Measurements from ENCODE around the gene SLC24A3. TPM values are rescaled to one million over a fixed set of nuclear protein-coding genes. Genes with fewer than 3 reads are reported as not detected.

SLC24A3 gene
- total and polyA plus RNA-seq, 11 donors: 0.26 to 3.9 (median 0.77) TPM

- Histone ChIP-seq H3K36me3 (no peaks in the 10 kb centered on the region), H3K4me1 (no peaks in the 10 kb centered on the region), H3K9me3 (peaks cover 0 to 6% (median 0%) of the 10 kb centered on the region in 12 donors), H3K4me3 (no peak overlapping the region), H3K27me3 (peaks cover 0 to 7% (median 0%) of the 10 kb centered on the region in 9 donors), H3K27ac (no peak overlapping the region)
- 40 to 46% (median 43%) methylated on average over 2 of the region's 2 CpGs for WGBS, 4 donors
- intact Hi-C loops (cut with DNase I): loop anchor here in 1 of 10 donors (10.0 kb wide), 1 partner anchor 277 kb away; no protein-coding TSS in a partner anchor
- DNase-seq (no peak), ATAC-seq (no peak)
- no peak for TF ChIP-seq POLR2A (IDR thresholded peaks at IDR 0.05)
- TF ChIP-seq, protein P1, sequence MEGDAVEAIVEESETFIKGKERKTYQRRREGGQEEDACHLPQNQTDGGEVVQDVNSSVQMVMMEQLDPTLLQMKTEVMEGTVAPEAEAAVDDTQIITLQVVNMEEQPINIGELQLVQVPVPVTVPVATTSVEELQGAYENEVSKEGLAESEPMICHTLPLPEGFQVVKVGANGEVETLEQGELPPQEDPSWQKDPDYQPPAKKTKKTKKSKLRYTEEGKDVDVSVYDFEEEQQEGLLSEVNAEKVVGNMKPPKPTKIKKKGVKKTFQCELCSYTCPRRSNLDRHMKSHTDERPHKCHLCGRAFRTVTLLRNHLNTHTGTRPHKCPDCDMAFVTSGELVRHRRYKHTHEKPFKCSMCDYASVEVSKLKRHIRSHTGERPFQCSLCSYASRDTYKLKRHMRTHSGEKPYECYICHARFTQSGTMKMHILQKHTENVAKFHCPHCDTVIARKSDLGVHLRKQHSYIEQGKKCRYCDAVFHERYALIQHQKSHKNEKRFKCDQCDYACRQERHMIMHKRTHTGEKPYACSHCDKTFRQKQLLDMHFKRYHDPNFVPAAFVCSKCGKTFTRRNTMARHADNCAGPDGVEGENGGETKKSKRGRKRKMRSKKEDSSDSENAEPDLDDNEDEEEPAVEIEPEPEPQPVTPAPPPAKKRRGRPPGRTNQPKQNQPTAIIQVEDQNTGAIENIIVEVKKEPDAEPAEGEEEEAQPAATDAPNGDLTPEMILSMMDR (IDR thresholded peaks at IDR 0.05): no peak
Observed at GRCh38 chr20:19181552-19181951, 30.9 kb upstream of the SLC24A3 start.

- H3K9me3 ChIP-seq: peaks cover 0 to 6% (median 0%) of the 10 kb centered on the region in 12 donors
- TF ChIP-seq, protein P1 (IDR thresholded peaks at IDR 0.05): peak in 1 of 12 donors; percentile 4
- no peak for TF ChIP-seq POLR2A (IDR thresholded peaks at IDR 0.05)
- H3K4me3 ChIP-seq: no peak overlapping the region
- no peak overlapping the region for H3K27ac ChIP-seq
- DNase-seq (no peak), ATAC-seq (no peak)
- no peaks in the 10 kb centered on the region for H3K27me3 ChIP-seq
- H3K36me3 ChIP-seq: no peaks in the 10 kb centered on the region
- no peaks in the 10 kb centered on the region for H3K4me1 ChIP-seq
- intact Hi-C loops (cut with DNase I): loop anchor here in 1 of 10 donors (10.0 kb wide), 1 partner anchor 280 kb away; no protein-coding TSS in a partner anchor
Observed at GRCh38 chr20:19185083-19185482, 27.4 kb upstream of the SLC24A3 start.

DNA sequence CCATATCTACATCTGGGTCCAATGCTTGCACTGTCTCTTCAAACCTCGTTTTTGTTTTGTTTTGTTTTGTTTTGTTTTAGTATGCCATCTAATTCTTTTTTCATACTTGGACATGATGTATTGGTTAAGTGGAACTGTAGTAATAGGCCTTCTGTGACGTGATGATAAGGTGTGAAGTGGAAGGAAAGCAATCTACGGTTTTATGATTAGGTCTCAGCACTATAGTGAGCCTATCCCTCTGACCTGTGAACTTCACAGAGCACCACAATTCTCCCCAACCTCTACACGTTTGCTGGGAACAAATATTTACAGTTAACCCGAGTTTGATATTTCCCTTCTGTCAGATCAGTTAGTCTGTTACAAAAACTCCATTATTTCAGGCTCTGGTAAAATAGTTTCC lies 19.1 kb upstream of the SLC24A3 start:
- no peak for ATAC-seq
- peaks cover 0 to 4% (median 0%) of the 10 kb centered on the region in 12 donors for H3K9me3 ChIP-seq
- H3K27ac ChIP-seq: no peak overlapping the region
- no peak for DNase-seq
- intact Hi-C loops (cut with DNase I): no loop called here
- no peak overlapping the region for H3K4me3 ChIP-seq
- H3K27me3 ChIP-seq: no peaks in the 10 kb centered on the region
- WGBS, 4 donors: 30 to 41% (median 34%) methylated on average over 5 of the region's 5 CpGs
- H3K36me3 ChIP-seq: no peaks in the 10 kb centered on the region
- TF ChIP-seq, protein P1 (IDR thresholded peaks at IDR 0.05): no peak
- no peak for TF ChIP-seq POLR2A (IDR thresholded peaks at IDR 0.05)
- no peaks in the 10 kb centered on the region for H3K4me1 ChIP-seq

DNA sequence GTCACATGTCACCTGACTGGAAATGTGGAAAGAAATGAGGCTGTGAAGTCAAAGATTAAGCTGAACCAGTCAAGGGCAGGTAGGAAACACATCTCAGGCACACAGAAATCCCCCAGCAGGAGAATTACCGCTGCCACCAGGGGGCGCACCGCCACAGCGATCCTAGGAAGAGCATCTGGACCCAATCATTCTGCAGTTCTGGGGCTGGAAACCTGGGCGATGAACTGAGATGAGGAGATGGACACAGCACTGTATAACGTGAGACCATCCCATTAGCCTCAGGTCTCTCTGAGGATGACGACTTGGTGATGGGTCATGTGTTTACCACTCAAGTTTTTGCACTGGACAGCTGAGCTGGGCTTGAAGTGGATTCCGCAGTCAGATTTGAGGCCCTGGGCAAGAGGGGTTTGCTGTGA lies 6.5 kb upstream of the SLC24A3 start:
- peak; percentile 46 to 82 (median 64) for DNase-seq
- Histone ChIP-seq H3K36me3 (no peaks in the 10 kb centered on the region), H3K9me3 (no peaks in the 10 kb centered on the region), H3K4me3 (no peak overlapping the region), H3K27me3 (peaks cover 0 to 12% (median 0%) of the 10 kb centered on the region in 9 donors), H3K4me1 (peaks cover 0 to 4% (median 0%) of the 10 kb centered on the region in 12 donors), H3K27ac (no peak overlapping the region)
- TF ChIP-seq, protein P1 (IDR thresholded peaks at IDR 0.05): peak; percentile 77 to 92 (median 84)
- no peak for TF ChIP-seq POLR2A (IDR thresholded peaks at IDR 0.05)
- ATAC-seq: peak in 3 of 4 donors; percentile 48 to 70 (median 61)
- WGBS, 4 donors: 13 to 30% (median 15%) methylated on average over 3 to 8 of the region's 8 CpGs
- intact Hi-C loops (cut with DNase I): loop anchor here (1.0 to 10.0 kb wide), 12 partner anchors 169 to 571 kb away; no protein-coding TSS in a partner anchor

All from heart left ventricle (tissue), 16 donors.